ENCODE data around the gene FUBP3.

DNA sequence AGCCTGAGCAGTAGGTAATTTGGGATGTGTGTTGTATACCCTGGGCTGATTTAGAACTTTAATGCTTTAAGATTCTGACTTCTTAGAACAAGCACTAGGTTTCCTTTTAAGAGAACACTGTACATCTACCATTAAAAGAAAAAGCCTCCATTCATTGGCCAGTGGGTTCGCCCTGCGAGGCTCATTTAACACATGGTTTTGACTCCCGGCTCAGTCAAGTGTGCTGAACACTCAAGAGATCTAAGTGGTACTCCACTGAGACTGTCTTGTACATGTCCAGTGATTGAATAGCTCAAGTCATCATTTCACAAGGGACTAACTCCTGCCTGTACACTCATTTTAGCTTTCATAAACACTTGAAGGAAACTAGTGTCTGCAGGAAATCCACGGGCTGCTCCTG lies 3.9 kb downstream of the FUBP3 start:
- TF ChIP-seq, protein P1, sequence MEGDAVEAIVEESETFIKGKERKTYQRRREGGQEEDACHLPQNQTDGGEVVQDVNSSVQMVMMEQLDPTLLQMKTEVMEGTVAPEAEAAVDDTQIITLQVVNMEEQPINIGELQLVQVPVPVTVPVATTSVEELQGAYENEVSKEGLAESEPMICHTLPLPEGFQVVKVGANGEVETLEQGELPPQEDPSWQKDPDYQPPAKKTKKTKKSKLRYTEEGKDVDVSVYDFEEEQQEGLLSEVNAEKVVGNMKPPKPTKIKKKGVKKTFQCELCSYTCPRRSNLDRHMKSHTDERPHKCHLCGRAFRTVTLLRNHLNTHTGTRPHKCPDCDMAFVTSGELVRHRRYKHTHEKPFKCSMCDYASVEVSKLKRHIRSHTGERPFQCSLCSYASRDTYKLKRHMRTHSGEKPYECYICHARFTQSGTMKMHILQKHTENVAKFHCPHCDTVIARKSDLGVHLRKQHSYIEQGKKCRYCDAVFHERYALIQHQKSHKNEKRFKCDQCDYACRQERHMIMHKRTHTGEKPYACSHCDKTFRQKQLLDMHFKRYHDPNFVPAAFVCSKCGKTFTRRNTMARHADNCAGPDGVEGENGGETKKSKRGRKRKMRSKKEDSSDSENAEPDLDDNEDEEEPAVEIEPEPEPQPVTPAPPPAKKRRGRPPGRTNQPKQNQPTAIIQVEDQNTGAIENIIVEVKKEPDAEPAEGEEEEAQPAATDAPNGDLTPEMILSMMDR (IDR thresholded peaks at IDR 0.05) = no peak
- no peak for TF ChIP-seq POLR2AphosphoS5 (IDR thresholded peaks at IDR 0.05)
- TF ChIP-seq POLR2A (IDR thresholded peaks at IDR 0.05) = no peak

All from gastroesophageal sphincter (tissue), 3 donors.